ENCODE data around the gene ENKUR. TPM values are rescaled to one million over a fixed set of nuclear protein-coding genes. Genes with fewer than 3 reads are reported as not detected.

The ENKUR gene
- total RNA-seq, 4 donors from 2014 or later, result 1.1 TPM; not detected in 3

DNA sequence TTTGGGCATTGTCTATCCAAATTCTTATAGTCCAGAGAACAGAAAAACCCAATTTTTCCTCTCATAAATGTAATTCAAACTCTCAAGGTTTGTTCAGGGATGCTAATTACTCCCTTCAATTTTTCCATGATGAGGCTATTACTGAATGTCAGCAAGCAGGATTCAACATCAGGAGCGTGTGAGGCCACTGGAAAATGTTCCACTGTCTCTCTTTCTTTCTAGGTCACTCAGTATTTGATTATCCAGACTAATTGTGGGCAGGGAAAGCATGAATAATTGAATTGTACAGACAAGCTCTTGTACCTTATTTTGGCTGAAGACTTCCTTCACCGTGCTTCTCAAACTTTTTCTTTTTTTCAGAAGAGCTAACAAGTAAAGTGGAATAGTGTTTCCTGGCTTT is 31.1 kb upstream of the ENKUR start:
- TF ChIP-seq, protein P1, sequence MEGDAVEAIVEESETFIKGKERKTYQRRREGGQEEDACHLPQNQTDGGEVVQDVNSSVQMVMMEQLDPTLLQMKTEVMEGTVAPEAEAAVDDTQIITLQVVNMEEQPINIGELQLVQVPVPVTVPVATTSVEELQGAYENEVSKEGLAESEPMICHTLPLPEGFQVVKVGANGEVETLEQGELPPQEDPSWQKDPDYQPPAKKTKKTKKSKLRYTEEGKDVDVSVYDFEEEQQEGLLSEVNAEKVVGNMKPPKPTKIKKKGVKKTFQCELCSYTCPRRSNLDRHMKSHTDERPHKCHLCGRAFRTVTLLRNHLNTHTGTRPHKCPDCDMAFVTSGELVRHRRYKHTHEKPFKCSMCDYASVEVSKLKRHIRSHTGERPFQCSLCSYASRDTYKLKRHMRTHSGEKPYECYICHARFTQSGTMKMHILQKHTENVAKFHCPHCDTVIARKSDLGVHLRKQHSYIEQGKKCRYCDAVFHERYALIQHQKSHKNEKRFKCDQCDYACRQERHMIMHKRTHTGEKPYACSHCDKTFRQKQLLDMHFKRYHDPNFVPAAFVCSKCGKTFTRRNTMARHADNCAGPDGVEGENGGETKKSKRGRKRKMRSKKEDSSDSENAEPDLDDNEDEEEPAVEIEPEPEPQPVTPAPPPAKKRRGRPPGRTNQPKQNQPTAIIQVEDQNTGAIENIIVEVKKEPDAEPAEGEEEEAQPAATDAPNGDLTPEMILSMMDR (IDR thresholded peaks at IDR 0.05), result no peak
- TF ChIP-seq POLR2AphosphoS5 (IDR thresholded peaks at IDR 0.05) (no peak), EP300 (IDR thresholded peaks at IDR 0.05) (no peak), POLR2A (IDR thresholded peaks at IDR 0.05) (no peak)
- H3K27ac ChIP-seq, result no peak overlapping the region
- H3K36me3 ChIP-seq, result no peaks in the 10 kb centered on the region
- 42 to 60% methylated on average over 2 of the region's 2 CpGs for WGBS, 2 donors (ENCODE audit: low coverage in 1 of 2)
- H3K4me3 ChIP-seq, result no peak overlapping the region
- no peaks in the 10 kb centered on the region for H3K9me3 ChIP-seq
- no peaks in the 10 kb centered on the region for H3K27me3 ChIP-seq
- ATAC-seq, result no peak
- no peaks in the 10 kb centered on the region for H3K4me1 ChIP-seq

GRCh38 chr10:25046641-25047040 is 30.7 kb upstream of the ENKUR start:
- no peak overlapping the region for H3K4me3 ChIP-seq
- no peak for ATAC-seq
- no peaks in the 10 kb centered on the region for H3K36me3 ChIP-seq
- no peak overlapping the region for H3K27ac ChIP-seq
- no peaks in the 10 kb centered on the region for H3K9me3 ChIP-seq
- H3K27me3 ChIP-seq, result no peaks in the 10 kb centered on the region
- H3K4me1 ChIP-seq, result no peaks in the 10 kb centered on the region
- TF ChIP-seq POLR2AphosphoS5 (IDR thresholded peaks at IDR 0.05) (no peak), EP300 (IDR thresholded peaks at IDR 0.05) (no peak), POLR2A (IDR thresholded peaks at IDR 0.05) (no peak)
- TF ChIP-seq, protein P1 (IDR thresholded peaks at IDR 0.05), result no peak
- 78% methylated on average over 1 of the region's 1 CpG; no CpG with 5 or more reads in 1 of the 2 donors for WGBS, 2 donors (ENCODE audit: low coverage in 1 of 2)

- H3K27me3 ChIP-seq, result no peaks in the 10 kb centered on the region
- no peaks in the 10 kb centered on the region for H3K4me1 ChIP-seq
- TF ChIP-seq EP300 (IDR thresholded peaks at IDR 0.05) (no peak), POLR2A (IDR thresholded peaks at IDR 0.05) (no peak)
- TF ChIP-seq, protein P1 (IDR thresholded peaks at IDR 0.05), result no peak
- no peak overlapping the region for H3K4me3 ChIP-seq
- no peak overlapping the region for H3K27ac ChIP-seq
- ATAC-seq, result no peak
- H3K9me3 ChIP-seq, result no peaks in the 10 kb centered on the region
- H3K36me3 ChIP-seq, result no peaks in the 10 kb centered on the region
Measured at GRCh38 chr10:25039531-25039930, 23.6 kb upstream of the ENKUR start.

GRCh38 chr10:25038325-25038724 is 22.4 kb upstream of the ENKUR start:
- H3K27me3 ChIP-seq, result no peaks in the 10 kb centered on the region
- no peaks in the 10 kb centered on the region for H3K4me1 ChIP-seq
- TF ChIP-seq EP300 (IDR thresholded peaks at IDR 0.05) (no peak), POLR2A (IDR thresholded peaks at IDR 0.05) (no peak), POLR2AphosphoS5 (IDR thresholded peaks at IDR 0.05) (no peak)
- TF ChIP-seq, protein P1 (IDR thresholded peaks at IDR 0.05), result no peak
- ATAC-seq, result no peak
- H3K36me3 ChIP-seq, result no peaks in the 10 kb centered on the region
- no peak overlapping the region for H3K27ac ChIP-seq
- H3K4me3 ChIP-seq, result no peak overlapping the region
- no peaks in the 10 kb centered on the region for H3K9me3 ChIP-seq
- 5 to 13% methylated on average over 2 of the region's 2 CpGs for WGBS, 2 donors (ENCODE audit: low coverage in 1 of 2)

- ATAC-seq, result no peak
- 57 to 75% methylated on average over 1 to 3 of the region's 3 CpGs for WGBS, 2 donors (ENCODE audit: low coverage in 1 of 2)
- Histone ChIP-seq H3K9me3 (no peaks in the 10 kb centered on the region), H3K4me3 (no peak overlapping the region), H3K4me1 (no peaks in the 10 kb centered on the region), H3K27ac (no peak overlapping the region), H3K36me3 (no peaks in the 10 kb centered on the region), H3K27me3 (no peaks in the 10 kb centered on the region)
- TF ChIP-seq EP300 (IDR thresholded peaks at IDR 0.05), result no peak
- TF ChIP-seq, protein P1 (IDR thresholded peaks at IDR 0.05), result no peak
- TF ChIP-seq POLR2A (IDR thresholded peaks at IDR 0.05), result no peak
Measured at GRCh38 chr10:25036381-25036780, 20.4 kb upstream of the ENKUR start.

Data from gastroesophageal sphincter (tissue), 4 donors.